NK-92 (cell line): ENCODE measurements around the gene TNFRSF1A.
"Not testable (repeated sequence)": the region's sequence is repeated elsewhere in the genome, so short reads cannot be mapped to it uniquely, and the experiment has no call there.

Experiments
- DNase-seq: peaks from one replicate; lab custom pipeline; 2025; ENCODE audit not compliant: unreplicated experiment; lab: John Stamatoyannopoulos, UW

The TNFRSF1A gene

GRCh38 chr12:6307529-6307928, 34.3 kb downstream of the TNFRSF1A start:
- DNase-seq = no peak

GRCh38 chr12:6306599-6307220, 35.2 kb downstream of the TNFRSF1A start:
- DNase-seq = no peak

- DNase-seq = no peak
Measured at GRCh38 chr12:6306151-6306550, 35.7 kb downstream of the TNFRSF1A start.

- no peak for DNase-seq
Measured at GRCh38 chr12:6303071-6303470, 38.8 kb downstream of the TNFRSF1A start.

- DNase-seq = no peak
Measured at GRCh38 chr12:6302621-6303020, 39.3 kb downstream of the TNFRSF1A start.

GRCh38 chr12:6301721-6302120, 40.2 kb downstream of the TNFRSF1A start:
- no peak for DNase-seq

GRCh38 chr12:6297170-6297569, 44.7 kb downstream of the TNFRSF1A start:
- no peak for DNase-seq

- no peak for DNase-seq
Measured at GRCh38 chr12:6295094-6295811, 46.6 kb downstream of the TNFRSF1A start.

- no peak for DNase-seq
Measured at GRCh38 chr12:6294156-6295093, 47.5 kb downstream of the TNFRSF1A start.

- DNase-seq = no peak
Measured at GRCh38 chr12:6292606-6293005, 49.3 kb downstream of the TNFRSF1A start.

GRCh38 chr12:6289906-6290305, 52.0 kb downstream of the TNFRSF1A start:
- not testable (repeated sequence) for DNase-seq

GRCh38 chr12:6289081-6289480, 52.8 kb downstream of the TNFRSF1A start:
- not testable (repeated sequence) for DNase-seq

- DNase-seq = no peak
Measured at GRCh38 chr12:6288235-6288634, 53.6 kb downstream of the TNFRSF1A start.

GRCh38 chr12:6285532-6286306, 56.2 kb downstream of the TNFRSF1A start:
- DNase-seq = no peak

GRCh38 chr12:6285063-6285477, 56.8 kb downstream of the TNFRSF1A start:
- no peak for DNase-seq

- DNase-seq = no peak
Measured at GRCh38 chr12:6284273-6284672, 57.6 kb downstream of the TNFRSF1A start.

GRCh38 chr12:6282453-6282840, 59.4 kb downstream of the TNFRSF1A start:
- DNase-seq = no peak

GRCh38 chr12:6281081-6281809, 60.6 kb downstream of the TNFRSF1A start:
- no peak for DNase-seq

- no peak for DNase-seq
Measured at GRCh38 chr12:6280672-6281071, 61.2 kb downstream of the TNFRSF1A start.

- DNase-seq = no peak
Measured at GRCh38 chr12:6280053-6280469, 61.8 kb downstream of the TNFRSF1A start.
